IPS-18a (cell line): ENCODE data around the gene MYH4.

Experiments
- H3K27ac ChIP-seq: one replicate; pipeline ENCODE4 v1.5.1; 2013; ENCODE audit warnings: low read length
- H3K27me3 ChIP-seq: one replicate; pipeline ENCODE4 v1.6.1; 2013; ENCODE audit warnings: mild to moderate bottlenecking, low read length; ENCODE audit not compliant: control insufficient read depth, insufficient read depth
- H3K36me3 ChIP-seq: one replicate; pipeline ENCODE4 v1.6.1; 2013; ENCODE audit warnings: low read depth, low read length; ENCODE audit not compliant: control insufficient read depth
- H3K4me1 ChIP-seq: one replicate; pipeline ENCODE4 v1.6.1; 2013; ENCODE audit warnings: low read depth, low read length; ENCODE audit not compliant: control insufficient read depth
- H3K4me3 ChIP-seq: one replicate; pipeline ENCODE4 v1.5.1; 2013; ENCODE audit warnings: low read length
- H3K9ac ChIP-seq: one replicate; pipeline ENCODE4 v1.6.1; 2013; ENCODE audit warnings: mild to moderate bottlenecking, low read length, moderate library complexity
- H3K9me3 ChIP-seq: one replicate; pipeline ENCODE4 v1.6.1; 2013; ENCODE audit warnings: low read depth, low read length; ENCODE audit not compliant: control insufficient read depth

The MYH4 gene

GRCh38 chr17:10471858-10472257 lies 2.5 kb upstream of the MYH4 start:
- H3K9ac ChIP-seq, result no peak overlapping the region
- no peaks in the 10 kb centered on the region for H3K9me3 ChIP-seq

GRCh38 chr17:10463402-10463801 lies 6.0 kb downstream of the MYH4 start:
- H3K27me3 ChIP-seq, result no peaks in the 10 kb centered on the region
- H3K9me3 ChIP-seq, result no peaks in the 10 kb centered on the region

More at GRCh38 chr17:10471858-10472257, 2.5 kb upstream of the MYH4 start:
- no peak overlapping the region for H3K27ac ChIP-seq
- no peaks in the 10 kb centered on the region for H3K27me3 ChIP-seq
- no peaks in the 10 kb centered on the region for H3K36me3 ChIP-seq
- no peaks in the 10 kb centered on the region for H3K4me1 ChIP-seq
- H3K4me3 ChIP-seq, result no peak overlapping the region

GRCh38 chr17:10460062-10460461 lies 9.3 kb downstream of the MYH4 start:
- H3K4me3 ChIP-seq, result no peak overlapping the region
- H3K4me1 ChIP-seq, result no peaks in the 10 kb centered on the region

More at GRCh38 chr17:10463402-10463801, 6.0 kb downstream of the MYH4 start:
- Histone ChIP-seq H3K27ac (no peak overlapping the region), H3K9ac (no peak overlapping the region), H3K4me1 (no peaks in the 10 kb centered on the region), H3K36me3 (no peaks in the 10 kb centered on the region), H3K4me3 (no peak overlapping the region)

GRCh38 chr17:10458701-10459100 lies 10.7 kb downstream of the MYH4 start:
- no peak overlapping the region for H3K27ac ChIP-seq
- H3K36me3 ChIP-seq, result no peaks in the 10 kb centered on the region
- no peaks in the 10 kb centered on the region for H3K9me3 ChIP-seq
- H3K9ac ChIP-seq, result no peak overlapping the region
- no peaks in the 10 kb centered on the region for H3K27me3 ChIP-seq
- no peak overlapping the region for H3K4me3 ChIP-seq
- no peaks in the 10 kb centered on the region for H3K4me1 ChIP-seq

More at GRCh38 chr17:10460062-10460461, 9.3 kb downstream of the MYH4 start:
- H3K9ac ChIP-seq, result no peak overlapping the region
- no peaks in the 10 kb centered on the region for H3K36me3 ChIP-seq
- H3K27me3 ChIP-seq, result no peaks in the 10 kb centered on the region
- no peaks in the 10 kb centered on the region for H3K9me3 ChIP-seq
- no peak overlapping the region for H3K27ac ChIP-seq

- no peaks in the 10 kb centered on the region for H3K27me3 ChIP-seq
- H3K36me3 ChIP-seq, result no peaks in the 10 kb centered on the region
- no peaks in the 10 kb centered on the region for H3K4me1 ChIP-seq
- no peak overlapping the region for H3K4me3 ChIP-seq
- no peak overlapping the region for H3K9ac ChIP-seq
- H3K27ac ChIP-seq, result no peak overlapping the region
- H3K9me3 ChIP-seq, result no peaks in the 10 kb centered on the region
These were observed 11.4 kb downstream of the MYH4 start for GRCh38 chr17:10457952-10458351.

GRCh38 chr17:10447026-10447931 lies 22.1 kb downstream of the MYH4 start:
- no peak overlapping the region for H3K4me3 ChIP-seq
- H3K9ac ChIP-seq, result no peak overlapping the region
- no peaks in the 10 kb centered on the region for H3K36me3 ChIP-seq
- no peak overlapping the region for H3K27ac ChIP-seq
- H3K9me3 ChIP-seq, result no peaks in the 10 kb centered on the region
- no peaks in the 10 kb centered on the region for H3K27me3 ChIP-seq
- H3K4me1 ChIP-seq, result no peaks in the 10 kb centered on the region

GRCh38 chr17:10439816-10440215 lies 29.5 kb downstream of the MYH4 start:
- H3K4me1 ChIP-seq, result no peaks in the 10 kb centered on the region
- H3K9me3 ChIP-seq, result no peaks in the 10 kb centered on the region
- no peak overlapping the region for H3K27ac ChIP-seq
- no peak overlapping the region for H3K9ac ChIP-seq
- H3K4me3 ChIP-seq, result no peak overlapping the region
- H3K27me3 ChIP-seq, result no peaks in the 10 kb centered on the region
- H3K36me3 ChIP-seq, result no peaks in the 10 kb centered on the region

- H3K36me3 ChIP-seq, result no peaks in the 10 kb centered on the region
- H3K4me1 ChIP-seq, result no peaks in the 10 kb centered on the region
- no peak overlapping the region for H3K27ac ChIP-seq
- H3K9me3 ChIP-seq, result no peaks in the 10 kb centered on the region
- H3K27me3 ChIP-seq, result no peaks in the 10 kb centered on the region
- no peak overlapping the region for H3K4me3 ChIP-seq
- H3K9ac ChIP-seq, result no peak overlapping the region
These were observed 34.3 kb downstream of the MYH4 start for GRCh38 chr17:10435096-10435495.

- Histone ChIP-seq H3K36me3 (no peaks in the 10 kb centered on the region), H3K4me1 (no peaks in the 10 kb centered on the region), H3K4me3 (no peak overlapping the region), H3K9me3 (no peaks in the 10 kb centered on the region), H3K9ac (no peak overlapping the region), H3K27ac (no peak overlapping the region), H3K27me3 (no peaks in the 10 kb centered on the region)
These were observed 39.8 kb downstream of the MYH4 start for GRCh38 chr17:10429421-10430045.

GRCh38 chr17:10428781-10429180 lies 40.6 kb downstream of the MYH4 start:
- no peak overlapping the region for H3K27ac ChIP-seq
- no peaks in the 10 kb centered on the region for H3K4me1 ChIP-seq
- H3K36me3 ChIP-seq, result no peaks in the 10 kb centered on the region

GRCh38 chr17:10421900-10422542 lies 47.3 kb downstream of the MYH4 start, which contains the start of gene MYH8:
TSS of gene MYH8 (minus strand) at chr17:10421950. CDS start at chr17:10420227, 1,723 bp downstream.
- Histone ChIP-seq H3K27ac (no peak within 1 kb of the TSS), H3K4me1 (peaks cover 16% of the 10 kb centered on the region), H3K9me3 (no peaks in the 10 kb centered on the region), H3K27me3 (no peaks in the 10 kb centered on the region), H3K36me3 (no peaks in the 10 kb centered on the region), H3K9ac (no peak within 1 kb of the TSS), H3K4me3 (no peak within 1 kb of the TSS)

More at GRCh38 chr17:10428781-10429180, 40.6 kb downstream of the MYH4 start:
- H3K9ac ChIP-seq, result no peak overlapping the region
- no peak overlapping the region for H3K4me3 ChIP-seq
- H3K27me3 ChIP-seq, result no peaks in the 10 kb centered on the region
- no peaks in the 10 kb centered on the region for H3K9me3 ChIP-seq
